DMS 273 treated with DMSO at 0.1 percent for 48 hours (cell line): ENCODE measurements around the gene POR.
"Not testable (repeated sequence)": the region's sequence is repeated elsewhere in the genome, so short reads cannot be mapped to it uniquely, and the experiment has no call there.

Source experiments
- DNase-seq: peaks from one replicate; lab custom pipeline; 2025; lab: John Stamatoyannopoulos, UW

POR gene

GRCh38 chr7:76029682-76030081 is 114.7 kb downstream of the POR start:
- DNase-seq = not testable (repeated sequence)

GRCh38 chr7:76031964-76032363 is 117.0 kb downstream of the POR start:
- no peak for DNase-seq
